OCI-LY3 (cell line): ENCODE data around the gene MS4A4E.

Experiments
- H2AFZ ChIP-seq: fragments of 200-600, 300-600 bp; shearing (Covaris generic); 2 replicates; pipeline ENCODE4 v1.6.0; 2014; ENCODE audit warnings: antibody characterized with exemption, low read depth, low read length
- H3K27ac ChIP-seq: fragments of 200-600, 300-600 bp; sonication (generic); 2 replicates; pipeline ENCODE4 v1.5.1; 2014; ENCODE audit warnings: mild to moderate bottlenecking, low read length, moderate library complexity, mixed read lengths
- H3K27me3 ChIP-seq: fragments of 200-600, 300-600 bp; sonication (generic); 2 replicates; pipeline ENCODE4 v1.6.1; 2014; ENCODE audit warnings: low read depth, low read length, mixed read lengths
- H3K36me3 ChIP-seq: fragments of 200-600, 300-600 bp; sonication (generic); replicated peaks from 2 replicates; pipeline ENCODE3; 2014; ENCODE audit warnings: low read depth, low read length, mixed read lengths
- H3K4me1 ChIP-seq: fragments of 300-600, 200-600 bp; sonication (generic); 2 replicates; pipeline ENCODE4 v1.6.1; 2014; ENCODE audit warnings: low read length, mixed read lengths
- H3K4me2 ChIP-seq: fragments of 200-600, 300-600 bp; sonication (generic); 2 replicates; pipeline ENCODE4 v1.6.1; 2014; ENCODE audit warnings: low read length, mixed read lengths
- H3K4me3 ChIP-seq: fragments of 300-600, 200-600 bp; sonication (generic); 2 replicates; pipeline ENCODE4 v1.5.1; 2014; ENCODE audit warnings: antibody characterized with exemption, mild to moderate bottlenecking, low read length, moderate library complexity
- H3K79me2 ChIP-seq: fragments of 300-600, 200-600 bp; shearing (Covaris generic); 2 replicates; pipeline ENCODE4 v1.6.1; 2014; ENCODE audit warnings: mild to moderate bottlenecking, low read length, mixed read lengths
- H3K9ac ChIP-seq: fragments of 300-600, 200-600 bp; shearing (Covaris generic); 2 replicates; pipeline ENCODE4 v1.6.0; 2014; ENCODE audit warnings: mild to moderate bottlenecking, low read length, moderate library complexity
- H3K9me3 ChIP-seq: fragments of 200-600, 300-600 bp; shearing (Covaris generic); 2 replicates; pipeline ENCODE4 v1.6.1; 2014; ENCODE audit warnings: low read length, mixed read lengths; ENCODE audit not compliant: insufficient read depth
- H4K20me1 ChIP-seq: fragments of 200-600, 300-600 bp; sonication (generic); 2 replicates; pipeline ENCODE4 v1.6.1; 2016; ENCODE audit warnings: low read length, mixed read lengths; ENCODE audit not compliant: insufficient read depth
- EZH2phosphoT487 ChIP-seq: fragments of 200-600 bp; shearing (Covaris generic); IDR thresholded peaks from 2 replicates; pipeline ENCODE4 v1.6.1; 2018; ENCODE audit warnings: antibody characterized with exemption, mixed run types, low read depth
- TF ChIP-seq, protein P1 (sequence below): fragments of 200-600, 300-600 bp; sonication (generic); IDR thresholded peaks from 2 replicates; pipeline ENCODE4 v1.5.1; 2014; ENCODE audit warnings: antibody characterized with exemption, low read length, low read depth

The MS4A4E gene

DNA sequence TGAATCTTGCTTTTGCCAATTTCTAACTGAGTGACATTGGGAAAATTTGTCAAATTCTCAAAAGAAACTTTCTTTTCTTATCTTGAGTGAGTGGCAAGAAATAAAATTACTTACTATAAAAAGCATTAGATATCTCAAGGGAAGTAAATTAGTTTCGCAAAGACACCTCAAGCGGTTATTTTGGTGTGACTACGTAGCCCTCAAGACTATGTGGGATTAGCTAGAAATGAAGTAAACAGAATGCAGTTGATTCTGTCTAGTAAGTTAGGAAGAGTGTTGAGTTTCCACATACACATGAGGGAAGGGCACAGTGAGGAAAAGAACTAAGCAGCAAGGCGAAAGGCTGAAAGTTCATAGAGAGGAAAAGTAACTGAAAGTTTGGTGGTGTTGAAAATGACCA lies 31.7 kb downstream of the MS4A4E start:
- Histone ChIP-seq H3K27me3 (no peaks in the 10 kb centered on the region), H3K4me3 (no peak overlapping the region), H3K27ac (no peak overlapping the region), H3K4me2 (no peak overlapping the region), H2AFZ (no peak overlapping the region), H3K36me3 (peaks cover 6% of the 10 kb centered on the region), H3K9me3 (no peaks in the 10 kb centered on the region), H3K79me2 (no peaks in the 10 kb centered on the region), H3K4me1 (peaks cover 6% of the 10 kb centered on the region), H4K20me1 (no peaks in the 10 kb centered on the region), H3K9ac (no peak overlapping the region)
- no peak for TF ChIP-seq EZH2phosphoT487
- TF ChIP-seq, protein P1, sequence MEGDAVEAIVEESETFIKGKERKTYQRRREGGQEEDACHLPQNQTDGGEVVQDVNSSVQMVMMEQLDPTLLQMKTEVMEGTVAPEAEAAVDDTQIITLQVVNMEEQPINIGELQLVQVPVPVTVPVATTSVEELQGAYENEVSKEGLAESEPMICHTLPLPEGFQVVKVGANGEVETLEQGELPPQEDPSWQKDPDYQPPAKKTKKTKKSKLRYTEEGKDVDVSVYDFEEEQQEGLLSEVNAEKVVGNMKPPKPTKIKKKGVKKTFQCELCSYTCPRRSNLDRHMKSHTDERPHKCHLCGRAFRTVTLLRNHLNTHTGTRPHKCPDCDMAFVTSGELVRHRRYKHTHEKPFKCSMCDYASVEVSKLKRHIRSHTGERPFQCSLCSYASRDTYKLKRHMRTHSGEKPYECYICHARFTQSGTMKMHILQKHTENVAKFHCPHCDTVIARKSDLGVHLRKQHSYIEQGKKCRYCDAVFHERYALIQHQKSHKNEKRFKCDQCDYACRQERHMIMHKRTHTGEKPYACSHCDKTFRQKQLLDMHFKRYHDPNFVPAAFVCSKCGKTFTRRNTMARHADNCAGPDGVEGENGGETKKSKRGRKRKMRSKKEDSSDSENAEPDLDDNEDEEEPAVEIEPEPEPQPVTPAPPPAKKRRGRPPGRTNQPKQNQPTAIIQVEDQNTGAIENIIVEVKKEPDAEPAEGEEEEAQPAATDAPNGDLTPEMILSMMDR, result no peak

DNA sequence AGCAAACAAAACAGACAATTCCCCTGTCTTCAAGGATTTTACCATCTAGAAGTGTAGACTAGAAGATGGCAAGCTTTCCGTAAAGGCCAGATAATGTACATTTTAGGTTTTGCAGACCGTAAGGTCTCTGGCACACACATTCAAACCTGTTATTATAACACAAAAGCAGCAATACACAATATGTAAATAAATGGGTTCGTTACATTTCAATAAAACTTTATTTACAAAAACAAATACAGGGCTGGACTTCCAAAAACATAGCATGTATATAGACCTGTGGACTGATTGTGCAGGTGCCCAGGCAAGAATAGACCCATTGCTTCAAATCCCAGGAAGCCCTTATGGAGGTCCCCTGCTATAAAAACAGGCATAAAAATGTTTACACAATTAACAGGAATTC lies 33.0 kb downstream of the MS4A4E start:
- Histone ChIP-seq H2AFZ (no peak overlapping the region), H3K4me1 (peaks cover 16% of the 10 kb centered on the region), H4K20me1 (no peaks in the 10 kb centered on the region), H3K27ac (no peak overlapping the region), H3K9me3 (peaks cover 7% of the 10 kb centered on the region), H3K27me3 (no peaks in the 10 kb centered on the region), H3K36me3 (peaks cover 13% of the 10 kb centered on the region), H3K4me3 (no peak overlapping the region), H3K9ac (no peak overlapping the region), H3K79me2 (no peaks in the 10 kb centered on the region), H3K4me2 (no peak overlapping the region)
- no peak for TF ChIP-seq EZH2phosphoT487
- TF ChIP-seq, protein P1, result no peak

DNA sequence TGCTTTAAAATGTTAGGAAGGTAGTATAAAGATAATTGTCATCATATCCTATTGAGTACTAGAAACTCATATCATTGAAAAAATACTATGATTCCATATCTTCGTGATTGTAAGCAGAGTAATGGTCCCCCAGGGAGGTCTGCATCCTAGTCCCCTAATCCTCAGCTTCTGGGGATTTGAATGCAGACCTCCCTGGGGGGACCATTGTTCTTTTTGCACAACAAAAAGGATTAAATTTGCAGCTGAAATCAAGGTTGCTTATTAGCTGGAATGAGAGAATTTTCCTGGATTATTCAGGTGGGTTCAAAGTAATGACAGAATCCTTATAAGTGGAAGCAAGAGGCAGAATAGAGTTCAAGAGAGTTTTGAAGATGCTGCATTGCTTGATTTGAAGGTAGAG lies 34.0 kb downstream of the MS4A4E start:
- Histone ChIP-seq H3K9ac (no peak overlapping the region), H3K4me2 (no peak overlapping the region), H4K20me1 (no peaks in the 10 kb centered on the region), H3K27me3 (peaks cover under 1% of the 10 kb centered on the region; the same call in 1 of the 2 replicates), H3K4me3 (no peak overlapping the region), H2AFZ (no peak overlapping the region), H3K36me3 (peaks cover 20% of the 10 kb centered on the region), H3K79me2 (no peaks in the 10 kb centered on the region), H3K27ac (no peak overlapping the region), H3K4me1 (peaks cover 26% of the 10 kb centered on the region), H3K9me3 (peaks cover 15% of the 10 kb centered on the region)
- TF ChIP-seq EZH2phosphoT487, result no peak
- TF ChIP-seq, protein P1, result no peak

DNA sequence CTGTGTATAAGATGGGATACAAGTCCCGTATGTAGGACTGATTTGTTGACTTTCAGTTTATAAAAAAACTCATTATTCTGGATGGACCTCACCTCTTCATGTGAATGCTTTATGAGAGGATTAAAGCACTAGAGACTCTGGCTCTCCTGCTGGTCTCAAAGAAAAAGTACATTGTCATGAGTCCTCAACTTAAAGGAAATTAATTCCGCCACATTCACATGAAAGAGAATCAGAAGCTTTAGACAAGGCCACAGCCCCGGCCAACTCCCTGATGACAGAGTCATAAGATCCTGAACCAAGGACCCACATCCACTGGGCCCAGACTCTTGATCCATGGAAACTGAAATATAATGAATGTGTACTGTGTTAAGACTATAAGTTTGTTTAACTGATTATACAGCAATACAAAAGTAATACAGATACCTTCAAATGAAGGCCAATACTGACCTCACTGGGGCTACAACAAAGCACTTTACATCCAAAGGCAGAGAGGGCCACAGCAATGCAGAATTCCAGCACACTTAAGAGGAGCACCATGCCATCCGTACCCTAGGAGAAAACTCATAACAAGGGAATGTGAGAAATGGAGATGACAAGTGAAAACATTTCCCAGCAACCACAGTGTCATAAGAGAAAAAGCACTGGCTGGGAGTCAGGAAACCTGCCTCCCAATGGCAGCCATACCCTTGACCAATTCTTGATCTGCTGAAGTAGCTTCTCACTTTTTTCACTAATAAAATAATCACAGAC lies 34.6 kb downstream of the MS4A4E start:
- Histone ChIP-seq H3K79me2 (no peaks in the 10 kb centered on the region), H3K9ac (no peak overlapping the region), H3K4me2 (no peak overlapping the region), H3K9me3 (peaks cover 19% of the 10 kb centered on the region), H3K27ac (no peak overlapping the region), H3K4me3 (no peak overlapping the region), H3K36me3 (peaks cover 23% of the 10 kb centered on the region), H3K27me3 (peaks cover 3% of the 10 kb centered on the region; the same call in 1 of the 2 replicates), H4K20me1 (no peaks in the 10 kb centered on the region), H3K4me1 (peaks cover 26% of the 10 kb centered on the region), H2AFZ (no peak overlapping the region)
- no peak for TF ChIP-seq EZH2phosphoT487
- TF ChIP-seq, protein P1, result no peak
